Measurements from ENCODE around the gene RTP1.

DNA sequence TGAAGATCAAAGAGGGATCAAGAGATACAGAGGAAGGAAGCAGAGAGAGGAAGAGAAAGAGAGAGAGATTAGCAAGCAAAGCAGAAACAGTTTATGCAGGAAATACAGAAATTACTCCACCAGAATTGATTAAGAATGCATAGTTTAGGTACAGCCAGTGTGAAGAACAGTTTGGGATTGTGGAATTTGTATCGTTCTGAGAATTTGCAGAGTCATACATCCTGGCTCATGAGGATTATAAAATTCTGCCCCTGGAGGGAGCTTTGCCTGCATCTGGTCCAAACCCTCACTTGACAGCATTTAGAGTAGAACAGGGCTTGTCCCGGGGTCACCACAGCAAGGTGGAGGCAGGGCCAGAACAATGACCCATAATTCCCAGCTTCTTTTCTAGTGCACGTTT lies 50.1 kb downstream of the RTP1 start:
- TF ChIP-seq, protein P1, sequence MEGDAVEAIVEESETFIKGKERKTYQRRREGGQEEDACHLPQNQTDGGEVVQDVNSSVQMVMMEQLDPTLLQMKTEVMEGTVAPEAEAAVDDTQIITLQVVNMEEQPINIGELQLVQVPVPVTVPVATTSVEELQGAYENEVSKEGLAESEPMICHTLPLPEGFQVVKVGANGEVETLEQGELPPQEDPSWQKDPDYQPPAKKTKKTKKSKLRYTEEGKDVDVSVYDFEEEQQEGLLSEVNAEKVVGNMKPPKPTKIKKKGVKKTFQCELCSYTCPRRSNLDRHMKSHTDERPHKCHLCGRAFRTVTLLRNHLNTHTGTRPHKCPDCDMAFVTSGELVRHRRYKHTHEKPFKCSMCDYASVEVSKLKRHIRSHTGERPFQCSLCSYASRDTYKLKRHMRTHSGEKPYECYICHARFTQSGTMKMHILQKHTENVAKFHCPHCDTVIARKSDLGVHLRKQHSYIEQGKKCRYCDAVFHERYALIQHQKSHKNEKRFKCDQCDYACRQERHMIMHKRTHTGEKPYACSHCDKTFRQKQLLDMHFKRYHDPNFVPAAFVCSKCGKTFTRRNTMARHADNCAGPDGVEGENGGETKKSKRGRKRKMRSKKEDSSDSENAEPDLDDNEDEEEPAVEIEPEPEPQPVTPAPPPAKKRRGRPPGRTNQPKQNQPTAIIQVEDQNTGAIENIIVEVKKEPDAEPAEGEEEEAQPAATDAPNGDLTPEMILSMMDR (IDR thresholded peaks at IDR 0.05), result no peak
- no peak for TF ChIP-seq POLR2A (IDR thresholded peaks at IDR 0.05)

Data from body of pancreas (tissue), 4 donors.